HEK293T (cell line): ENCODE measurements around the gene SLC17A1.

ENCODE experiments used
- CTCF ChIA-PET: fragments of 350-600 bp; formaldehyde crosslinking; extraction: SDS; loops from one replicate; lab custom pipeline; 2021; ENCODE audit warnings: antibody characterized with exemption, inconsistent platforms; lab: Yijun Ruan, JAX
- POLR2A ChIA-PET: fragments of 350-600 bp; formaldehyde crosslinking; extraction: SDS; loops from one replicate; lab custom pipeline; 2020; ENCODE audit warnings: antibody characterized with exemption, inconsistent platforms; lab: Yijun Ruan, JAX
- DNase-seq: peaks from one replicate; pipeline ENCODE4 v3.0.0; 2012; ENCODE audit warnings: mixed read lengths; ENCODE audit errors: extremely low spot score
- ARNT ChIP-seq: fragments of 450-650 bp; IDR thresholded peaks from 2 replicates; pipeline ENCODE4 v1.6.1; 2017; ENCODE audit warnings: mild to moderate bottlenecking
- BHLHE40 ChIP-seq: fragments of 450-650 bp; IDR thresholded peaks from 2 replicates; pipeline ENCODE4 v1.6.1; 2016; ENCODE audit warnings: mild to moderate bottlenecking, moderate library complexity, borderline replicate concordance
- CTBP1 ChIP-seq: fragments of 450-650 bp; IDR thresholded peaks from 2 replicates; pipeline ENCODE4 v1.6.1; 2016; ENCODE audit warnings: borderline replicate concordance
- ELF4 ChIP-seq: fragments of 450-650 bp; IDR thresholded peaks from 2 replicates; pipeline ENCODE4 v1.6.1; 2017; ENCODE audit warnings: antibody characterized with exemption
- FOXA1 ChIP-seq: fragments of 450-650 bp; IDR thresholded peaks from 2 replicates; pipeline ENCODE4 v1.6.1; 2016; ENCODE audit warnings: mild to moderate bottlenecking
- FOXK2 ChIP-seq: fragments of 450-650 bp; IDR thresholded peaks from 2 replicates; pipeline ENCODE4 v1.6.1; 2016; ENCODE audit warnings: mild to moderate bottlenecking
- FOXM1 ChIP-seq: fragments of 450-650 bp; IDR thresholded peaks from 2 replicates; pipeline ENCODE4 v1.6.1; 2017; ENCODE audit warnings: mild to moderate bottlenecking, borderline replicate concordance
- HDGF ChIP-seq: fragments of 450-650 bp; IDR thresholded peaks from 2 replicates; pipeline ENCODE4 v1.6.1; 2017; ENCODE audit warnings: antibody characterized with exemption, borderline replicate concordance
- L3MBTL2 ChIP-seq: fragments of 450-650 bp; conservative IDR thresholded peaks from 2 replicates; pipeline ENCODE4 v1.6.1; 2016; ENCODE audit warnings: mild to moderate bottlenecking
- LEF1 ChIP-seq: fragments of 450-650 bp; IDR thresholded peaks from 2 replicates; pipeline ENCODE4 v1.6.1; 2017; ENCODE audit warnings: mild to moderate bottlenecking, borderline replicate concordance
- NFRKB ChIP-seq: fragments of 450-650 bp; IDR thresholded peaks from 2 replicates; pipeline ENCODE4 v1.6.1; 2016; ENCODE audit warnings: mild to moderate bottlenecking, moderate library complexity
- PKNOX1 ChIP-seq: fragments of 450-650 bp; IDR thresholded peaks from 2 replicates; pipeline ENCODE4 v1.6.1; 2016
- SP1 ChIP-seq: fragments of 450-650 bp; IDR thresholded peaks from 2 replicates; pipeline ENCODE4 v1.6.1; 2017
- SUZ12 ChIP-seq: fragments of 450-650 bp; IDR thresholded peaks from 2 replicates; pipeline ENCODE4 v1.6.1; 2016; ENCODE audit warnings: mild to moderate bottlenecking
- TARDBP ChIP-seq: fragments of 450-650 bp; IDR thresholded peaks from 2 replicates; pipeline ENCODE4 v1.6.1; 2016
- ZNF384 ChIP-seq: fragments of 450-650 bp; IDR thresholded peaks from 2 replicates; pipeline ENCODE4 v1.6.1; 2016

Gene SLC17A1

GRCh38 chr6:25835442-25836283, 3.8 kb upstream of the SLC17A1 start:
- no peak for TF ChIP-seq HDGF
- DNase-seq: no peak
- POLR2A ChIA-PET: no interaction called here
- CTCF ChIA-PET: no interaction called here

- ChIA-PET POLR2A (no interaction called here), CTCF (no interaction called here)
- DNase-seq: no peak
- no peak for TF ChIP-seq BHLHE40
- TF ChIP-seq L3MBTL2: no peak
- no peak for TF ChIP-seq ZNF384
- no peak for TF ChIP-seq CTBP1
- TF ChIP-seq FOXM1: no peak
- TF ChIP-seq ELF4: no peak
- TF ChIP-seq FOXK2: no peak
- TF ChIP-seq SP1: no peak
- no peak for TF ChIP-seq LEF1
- no peak for TF ChIP-seq ARNT
- no peak for TF ChIP-seq FOXA1
- no peak for TF ChIP-seq NFRKB
- no peak for TF ChIP-seq PKNOX1
- no peak for TF ChIP-seq SUZ12
- TF ChIP-seq TARDBP: no peak
- TF ChIP-seq HDGF: no peak
Measured at GRCh38 chr6:25834950-25835349, 3.1 kb upstream of the SLC17A1 start.

GRCh38 chr6:25833136-25833535, 1.3 kb upstream of the SLC17A1 start:
- ChIA-PET CTCF (interaction anchor here (0.5 kb wide), 1 partner anchor 221 kb away, joined by 3 read pairs; no protein-coding TSS in a partner anchor), POLR2A (no interaction called here)
- no peak for DNase-seq
- no peak for TF ChIP-seq FOXM1
- TF ChIP-seq LEF1: no peak
- TF ChIP-seq ZNF384: no peak
- TF ChIP-seq TARDBP: no peak
- no peak for TF ChIP-seq HDGF
- no peak for TF ChIP-seq NFRKB
- TF ChIP-seq FOXK2: no peak

GRCh38 chr6:25832670-25833069, 818 bp upstream of the SLC17A1 start:
- CTCF ChIA-PET: interaction anchor here (0.5 kb wide), 1 partner anchor 220 kb away, joined by 3 read pairs; no protein-coding TSS in a partner anchor

GRCh38 chr6:25832307-25832662, 433 bp upstream of the SLC17A1 start:
- ChIA-PET POLR2A (no interaction called here), CTCF (no interaction called here)
- no peak for DNase-seq
- TF ChIP-seq SP1: no peak
- TF ChIP-seq SUZ12: no peak
- no peak for TF ChIP-seq LEF1
- no peak for TF ChIP-seq L3MBTL2
- no peak for TF ChIP-seq ARNT
- no peak for TF ChIP-seq FOXM1
- TF ChIP-seq TARDBP: no peak
- no peak for TF ChIP-seq ZNF384
- no peak; the same call in 1 of the 2 replicates for TF ChIP-seq PKNOX1
- TF ChIP-seq FOXA1: no peak
- no peak for TF ChIP-seq ELF4
- no peak for TF ChIP-seq FOXK2
- TF ChIP-seq CTBP1: no peak
- TF ChIP-seq HDGF: no peak
- TF ChIP-seq NFRKB: no peak
- TF ChIP-seq BHLHE40: no peak

More at GRCh38 chr6:25832670-25833069, 818 bp upstream of the SLC17A1 start:
- no peak for TF ChIP-seq L3MBTL2
- TF ChIP-seq TARDBP: no peak
- TF ChIP-seq CTBP1: no peak
- TF ChIP-seq NFRKB: no peak
- no peak for TF ChIP-seq LEF1
- TF ChIP-seq FOXM1: no peak
- TF ChIP-seq ZNF384: no peak
- TF ChIP-seq ELF4: no peak
- TF ChIP-seq FOXK2: no peak
- no peak for TF ChIP-seq FOXA1
- no peak for TF ChIP-seq BHLHE40
- no peak for TF ChIP-seq HDGF
- no peak for TF ChIP-seq SP1
- no peak for TF ChIP-seq SUZ12
- no peak for TF ChIP-seq ARNT
- TF ChIP-seq PKNOX1: no peak
- no peak for DNase-seq
- POLR2A ChIA-PET: no interaction called here

GRCh38 chr6:25830458-25830857, 1.4 kb downstream of the SLC17A1 start:
- POLR2A ChIA-PET: no interaction called here
- TF ChIP-seq FOXM1 (no peak), CTBP1 (no peak), PKNOX1 (no peak), NFRKB (no peak), TARDBP (no peak), SUZ12 (no peak), HDGF (no peak), FOXK2 (no peak), FOXA1 (no peak), LEF1 (no peak), ARNT (no peak), L3MBTL2 (no peak)
- CTCF ChIA-PET: no interaction called here

More at GRCh38 chr6:25830458-25830857, 1.4 kb downstream of the SLC17A1 start:
- DNase-seq: no peak
